K562 (cell line): ENCODE results near the gene PPP3CA.

Source experiments
- EZH2 ChIP-seq: IDR thresholded peaks from 2 replicates; pipeline ENCODE4 v1.6.1; 2012; ENCODE audit warnings: low read depth, mild to moderate bottlenecking, inconsistent platforms, low read length, borderline replicate concordance
- GABPA ChIP-seq: fragments of 200-800 bp; sonication (Bioruptor generic); conservative IDR thresholded peaks from 2 replicates; pipeline ENCODE4 v1.6.1; 2016; ENCODE audit warnings: low read depth, missing genetic modification characterization, missing compliant biosample characterization
- HNRNPUL1 ChIP-seq: fragments of 200-400 bp; formaldehyde crosslinking; IDR thresholded peaks from 2 replicates; pipeline ENCODE4 v1.6.1; 2017; ENCODE audit warnings: low read length
- KAT2B ChIP-seq: IDR thresholded peaks from one replicate; pipeline ENCODE4 v1.6.1; 2012; ENCODE audit warnings: low read depth, mild to moderate bottlenecking, control low read depth, inconsistent platforms, low read length, moderate library complexity
- MAFF ChIP-seq: IDR thresholded peaks from 2 replicates; pipeline ENCODE4 v1.6.1; 2012; ENCODE audit warnings: low read length, improper control_type of control experiment
- POLR3A ChIP-seq: IDR thresholded peaks from 2 replicates; pipeline ENCODE4 v1.6.1; 2011; ENCODE audit warnings: borderline replicate concordance, mild to moderate bottlenecking, moderate library complexity; ENCODE audit not compliant: insufficient read length, insufficient read depth; ENCODE audit errors: extremely low read depth
- PURB ChIP-seq: sonication (generic); formaldehyde crosslinking; IDR thresholded peaks from 2 replicates; pipeline ENCODE4 v1.9.0; 2021; ENCODE audit warnings: low read depth, mild to moderate bottlenecking, missing genetic modification reagents
- RB1 ChIP-seq: fragments of 450-650 bp; IDR thresholded peaks from 2 replicates; pipeline ENCODE4 v1.6.1; 2017; ENCODE audit warnings: low read depth, mild to moderate bottlenecking
- TCF7L2 ChIP-seq: fragments of 150-350 bp; IDR thresholded peaks from 2 replicates; pipeline ENCODE4 v1.6.1; 2016; ENCODE audit warnings: low read depth, mild to moderate bottlenecking, low read length, moderate library complexity
- YY1 ChIP-seq, 3 experiments: IDR thresholded peaks; 2 replicates each; pipeline ENCODE4 v1.6.1; 2011; ENCODE audit warnings: low read length in 2 of 3, mild to moderate bottlenecking in 2 of 3, moderate library complexity in 2 of 3, borderline replicate concordance in 1 of 3, control low read depth in 1 of 3, low read depth in 1 of 3; ENCODE audit not compliant: insufficient read depth in 3 of 3, insufficient replicate concordance in 2 of 3, control insufficient read depth in 1 of 3, insufficient read length in 1 of 3; ENCODE audit errors: extremely low read depth in 1 of 3
- TF ChIP-seq, protein P1 (sequence below), 3 experiments: IDR thresholded peaks in 2 of 3; conservative IDR thresholded peaks in 1 of 3; 2 replicates each; pipeline ENCODE4 v1.5.1; 2011 to 2012; ENCODE audit warnings: low read length in 3 of 3, mild to moderate bottlenecking in 3 of 3, control low read depth in 2 of 3, improper control_type of control experiment in 1 of 3, inconsistent platforms in 1 of 3, low read depth in 1 of 3, mixed read lengths in 1 of 3, moderate library complexity in 1 of 3; ENCODE audit not compliant: insufficient read depth in 2 of 3

- no peak for TF ChIP-seq EZH2
- TF ChIP-seq, protein P1, sequence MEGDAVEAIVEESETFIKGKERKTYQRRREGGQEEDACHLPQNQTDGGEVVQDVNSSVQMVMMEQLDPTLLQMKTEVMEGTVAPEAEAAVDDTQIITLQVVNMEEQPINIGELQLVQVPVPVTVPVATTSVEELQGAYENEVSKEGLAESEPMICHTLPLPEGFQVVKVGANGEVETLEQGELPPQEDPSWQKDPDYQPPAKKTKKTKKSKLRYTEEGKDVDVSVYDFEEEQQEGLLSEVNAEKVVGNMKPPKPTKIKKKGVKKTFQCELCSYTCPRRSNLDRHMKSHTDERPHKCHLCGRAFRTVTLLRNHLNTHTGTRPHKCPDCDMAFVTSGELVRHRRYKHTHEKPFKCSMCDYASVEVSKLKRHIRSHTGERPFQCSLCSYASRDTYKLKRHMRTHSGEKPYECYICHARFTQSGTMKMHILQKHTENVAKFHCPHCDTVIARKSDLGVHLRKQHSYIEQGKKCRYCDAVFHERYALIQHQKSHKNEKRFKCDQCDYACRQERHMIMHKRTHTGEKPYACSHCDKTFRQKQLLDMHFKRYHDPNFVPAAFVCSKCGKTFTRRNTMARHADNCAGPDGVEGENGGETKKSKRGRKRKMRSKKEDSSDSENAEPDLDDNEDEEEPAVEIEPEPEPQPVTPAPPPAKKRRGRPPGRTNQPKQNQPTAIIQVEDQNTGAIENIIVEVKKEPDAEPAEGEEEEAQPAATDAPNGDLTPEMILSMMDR (IDR thresholded peaks at IDR 0.05 in 2 of 3, conservative IDR thresholded peaks at IDR 0.05 in 1 of 3; ENCODE audit: insufficient read depth in 2 of 3, low read depth in 1 of 3, low read length in 3 of 3), result no peak
- TF ChIP-seq GABPA, result no peak
- no peak for TF ChIP-seq KAT2B
- no peak for TF ChIP-seq RB1
- TF ChIP-seq TCF7L2, result no peak
- no peak for TF ChIP-seq POLR3A
- TF ChIP-seq MAFF, result no peak
- TF ChIP-seq HNRNPUL1, result no peak
- no peak for TF ChIP-seq PURB (CRISPR knock-in tag)
- no peak for TF ChIP-seq YY1 (IDR thresholded peaks at IDR 0.05; ENCODE audit: borderline replicate concordance in 1 of 3, control insufficient read depth in 1 of 3, extremely low read depth in 1 of 3, insufficient read depth in 3 of 3, insufficient read length in 1 of 3, insufficient replicate concordance in 2 of 3, low read depth in 1 of 3, low read length in 2 of 3)
These were observed 266.2 kb downstream of the PPP3CA start for GRCh38 chr4:101081166-101081565.
